Activated T-helper 1 cell treated with anti-CD3 and anti-CD28 coated beads, Interleukin-2, amount 50 U/mL, for 16 hours (primary cell): ENCODE data around the gene ANXA6.

ENCODE experiments used
- DNase-seq, 2 donors: peaks; one replicate each; pipeline ENCODE4 v3.0.0-alpha.2; 2020; ENCODE audit warnings: low read depth in 1 of 2, low spot score in 1 of 2

The ANXA6 gene

GRCh38 chr5:151106043-151106442, 51.5 kb downstream of the ANXA6 start:
- no peak for DNase-seq

GRCh38 chr5:151105561-151105960, 52.0 kb downstream of the ANXA6 start:
- no peak for DNase-seq

- no peak for DNase-seq
Observed at GRCh38 chr5:151104795-151105194, 52.8 kb downstream of the ANXA6 start.

DNA sequence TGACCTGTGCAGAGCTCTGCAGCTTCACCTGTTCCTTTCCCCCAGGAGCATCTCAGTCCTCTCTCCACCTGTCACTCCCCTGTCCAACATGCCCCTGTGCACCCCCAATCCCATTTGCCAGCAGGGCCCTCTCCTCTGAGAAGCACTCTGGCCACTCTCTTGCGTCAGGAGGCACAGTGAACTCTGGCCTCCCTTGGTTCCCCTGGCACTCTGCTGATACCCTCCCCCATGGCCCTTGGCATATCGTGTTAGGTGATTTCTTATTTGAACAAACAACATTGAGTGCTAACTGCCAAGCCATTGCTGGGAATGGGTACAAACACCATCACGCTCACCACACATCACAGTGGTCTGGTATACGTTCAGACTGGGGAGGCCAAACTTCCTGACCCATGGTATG, 55.8 kb downstream of the ANXA6 start:
- no peak for DNase-seq

DNA sequence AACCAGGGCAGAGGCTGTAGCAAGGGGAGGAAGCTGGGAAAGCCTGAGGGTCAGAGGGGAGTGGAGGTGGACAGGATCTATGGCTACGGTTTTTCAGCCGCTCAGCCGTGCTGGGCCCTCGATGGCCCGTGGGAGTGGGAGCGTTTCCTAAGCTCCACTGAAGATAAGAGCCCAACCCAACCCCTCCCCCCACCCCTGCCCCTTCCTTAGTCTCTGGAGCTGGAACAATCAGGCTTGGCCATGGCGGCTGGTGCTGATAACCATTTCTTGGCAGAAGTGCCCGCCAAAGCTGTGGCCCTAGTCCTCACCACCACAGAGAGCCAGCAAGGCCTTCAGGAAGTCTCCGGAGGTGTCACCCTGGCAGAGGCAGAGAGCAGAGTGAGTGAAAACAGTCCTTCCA, 56.4 kb downstream of the ANXA6 start:
- DNase-seq = no peak

- no peak for DNase-seq
Observed at GRCh38 chr5:151100681-151101080, 56.9 kb downstream of the ANXA6 start.

GRCh38 chr5:151098768-151099121, 58.8 kb downstream of the ANXA6 start:
- no peak for DNase-seq

GRCh38 chr5:151097820-151098767, 59.5 kb downstream of the ANXA6 start:
- DNase-seq = no peak

DNA sequence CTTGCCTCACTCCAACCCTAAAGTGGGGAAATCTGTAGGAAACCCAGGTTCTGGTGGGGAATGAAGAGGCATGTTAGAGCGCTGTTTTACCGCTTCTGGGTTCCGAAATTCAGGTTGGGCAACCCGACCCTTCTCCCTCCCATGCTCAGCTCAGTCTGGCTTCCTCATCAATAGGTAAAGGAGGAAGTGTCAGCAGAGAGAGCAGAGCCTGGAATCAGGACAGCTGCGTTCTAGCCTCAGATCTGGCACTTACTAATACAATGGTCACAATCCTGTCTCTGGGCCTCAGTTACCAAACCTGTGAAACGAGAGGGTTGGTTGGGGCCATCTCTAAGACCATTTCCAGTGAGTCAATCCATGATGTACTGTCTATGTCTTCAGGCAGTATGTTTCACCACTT, 60.5 kb downstream of the ANXA6 start:
- DNase-seq = no peak

DNA sequence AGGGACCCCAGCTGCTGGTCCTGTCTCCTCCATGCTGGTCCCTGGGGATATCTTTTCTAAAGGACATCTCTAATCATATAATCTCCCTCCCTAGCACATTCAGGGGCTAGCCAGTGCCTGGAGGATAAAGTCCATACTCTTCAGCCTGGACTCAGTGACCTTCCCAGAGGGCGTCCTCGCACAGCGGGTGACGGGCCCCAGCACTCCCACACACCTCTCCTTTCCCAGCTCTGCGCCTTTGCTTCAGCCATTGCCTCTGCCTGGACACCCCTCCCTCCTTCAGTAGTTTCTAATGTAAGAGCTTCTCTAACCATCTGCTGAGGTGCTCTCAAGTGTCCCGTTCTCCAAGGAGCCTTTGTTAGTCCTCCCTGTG, 61.6 kb downstream of the ANXA6 start:
- DNase-seq = no peak

DNA sequence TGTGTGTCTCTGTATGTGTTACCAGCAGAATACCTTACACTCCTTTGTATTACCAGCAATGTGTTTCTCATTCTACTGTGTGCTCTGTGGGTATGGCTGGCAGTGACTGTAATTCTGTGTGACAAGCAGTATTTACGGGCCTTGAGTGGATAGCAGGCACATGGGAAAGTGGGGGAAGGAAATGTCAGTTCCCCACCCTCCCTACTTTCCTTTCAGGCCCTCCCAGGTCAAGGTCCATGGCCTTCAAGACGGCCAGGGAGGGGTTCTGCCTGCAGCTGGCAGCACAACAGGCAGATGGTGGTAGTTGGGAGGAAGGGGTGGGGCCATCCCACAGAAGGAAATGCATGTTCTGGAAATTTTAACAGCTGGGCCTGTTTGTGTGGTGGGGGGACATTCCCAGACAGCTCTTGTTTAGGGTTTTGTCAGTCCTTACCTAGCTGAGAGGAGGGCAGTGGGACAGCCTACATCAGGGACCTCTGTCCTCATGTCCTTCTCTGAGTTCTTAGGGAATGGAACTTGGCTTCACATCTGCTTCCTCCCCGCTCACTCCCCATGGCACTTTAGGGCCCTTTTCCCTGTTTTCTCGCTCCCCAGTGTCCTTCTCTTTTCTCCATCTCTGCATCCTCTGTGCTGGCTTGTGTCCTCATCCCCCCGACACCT, 62.1 kb downstream of the ANXA6 start:
- no peak for DNase-seq

DNA sequence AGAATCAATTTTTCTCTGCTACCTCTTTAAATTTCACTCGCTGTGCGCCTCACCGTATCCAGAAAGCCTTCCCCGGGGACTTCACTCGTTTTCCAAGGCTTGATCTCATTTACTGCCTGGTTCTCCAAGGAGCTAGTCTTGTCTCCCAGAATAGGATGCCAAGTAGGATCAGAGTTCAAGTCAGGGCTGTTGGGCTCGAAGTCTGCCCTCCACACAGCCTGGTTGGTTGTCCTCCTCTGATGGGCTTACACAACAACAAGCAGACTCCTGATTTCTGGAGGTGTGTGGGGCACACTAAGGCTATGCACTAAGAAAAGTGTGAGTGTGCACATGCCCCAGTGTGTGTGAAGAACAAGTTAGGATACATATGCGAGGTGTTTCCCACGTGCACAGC, 62.7 kb downstream of the ANXA6 start:
- no peak for DNase-seq

DNA sequence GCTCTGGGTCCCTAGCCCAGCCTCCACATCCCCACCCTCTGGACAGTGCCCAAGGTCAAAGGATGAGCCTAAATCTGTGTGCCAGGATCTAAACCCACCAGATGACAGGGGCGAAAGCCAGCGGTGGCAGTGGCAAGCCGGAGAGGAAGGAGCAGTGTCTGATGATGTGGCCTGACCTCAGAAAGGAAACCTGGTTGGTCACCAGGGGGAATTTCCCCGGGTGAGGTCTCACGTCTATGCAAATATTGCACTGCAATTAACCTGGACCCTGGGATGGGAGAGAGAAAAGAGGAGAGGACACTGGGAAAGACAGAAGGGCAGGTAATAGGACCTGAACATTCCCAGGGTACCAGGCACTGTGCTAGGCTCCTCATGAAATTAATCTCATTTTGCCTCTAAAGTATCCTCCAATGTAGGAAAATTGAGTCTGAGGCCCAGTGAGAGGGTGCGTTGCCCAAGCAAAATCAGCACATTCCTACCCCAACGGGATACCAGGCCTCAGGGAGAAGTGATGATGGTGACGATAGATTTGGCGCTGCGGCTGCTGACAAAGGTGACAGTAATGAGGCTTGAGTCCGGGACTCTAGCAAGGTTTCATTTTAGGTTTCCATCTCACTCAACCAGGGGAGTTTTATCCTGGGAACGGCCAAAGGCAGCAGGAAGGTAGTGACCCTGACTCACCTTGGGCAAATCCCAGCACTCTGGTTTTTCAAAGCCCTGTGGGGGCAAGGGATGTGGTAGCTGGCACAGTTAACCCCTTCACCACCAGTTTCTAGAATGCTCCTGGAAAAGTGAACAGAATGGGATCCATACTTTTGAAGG, 63.3 kb downstream of the ANXA6 start:
- DNase-seq = no peak

- no peak for DNase-seq
Observed at GRCh38 chr5:151093476-151093889, 64.1 kb downstream of the ANXA6 start.

- no peak for DNase-seq
Observed at GRCh38 chr5:151092762-151093161, 64.8 kb downstream of the ANXA6 start.

- DNase-seq = no peak
Observed at GRCh38 chr5:151089726-151090125, 67.9 kb downstream of the ANXA6 start.

DNA sequence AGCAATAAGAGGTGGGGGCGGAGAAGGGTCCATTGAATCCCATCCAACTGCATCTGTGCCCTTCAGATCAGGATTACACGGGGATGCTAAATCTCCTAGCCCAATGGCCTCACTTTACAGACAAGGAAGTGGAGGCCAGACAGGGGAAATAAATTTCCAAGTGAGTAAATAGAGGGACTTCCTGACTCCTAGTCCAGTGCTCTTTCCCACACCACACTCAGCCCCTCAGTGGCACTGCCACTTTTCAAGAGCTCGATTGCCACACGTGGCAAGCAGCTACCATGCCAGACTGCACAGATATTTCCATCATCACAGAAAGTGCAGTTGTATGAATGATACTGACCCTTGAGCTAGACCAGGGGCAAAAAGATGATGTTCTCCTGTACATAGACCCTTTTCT, 68.6 kb downstream of the ANXA6 start:
- DNase-seq = no peak

GRCh38 chr5:151087486-151087885, 70.1 kb downstream of the ANXA6 start:
- DNase-seq = no peak

GRCh38 chr5:151086905-151087360, 70.6 kb downstream of the ANXA6 start:
- DNase-seq = peak; percentile 48 to 61

DNA sequence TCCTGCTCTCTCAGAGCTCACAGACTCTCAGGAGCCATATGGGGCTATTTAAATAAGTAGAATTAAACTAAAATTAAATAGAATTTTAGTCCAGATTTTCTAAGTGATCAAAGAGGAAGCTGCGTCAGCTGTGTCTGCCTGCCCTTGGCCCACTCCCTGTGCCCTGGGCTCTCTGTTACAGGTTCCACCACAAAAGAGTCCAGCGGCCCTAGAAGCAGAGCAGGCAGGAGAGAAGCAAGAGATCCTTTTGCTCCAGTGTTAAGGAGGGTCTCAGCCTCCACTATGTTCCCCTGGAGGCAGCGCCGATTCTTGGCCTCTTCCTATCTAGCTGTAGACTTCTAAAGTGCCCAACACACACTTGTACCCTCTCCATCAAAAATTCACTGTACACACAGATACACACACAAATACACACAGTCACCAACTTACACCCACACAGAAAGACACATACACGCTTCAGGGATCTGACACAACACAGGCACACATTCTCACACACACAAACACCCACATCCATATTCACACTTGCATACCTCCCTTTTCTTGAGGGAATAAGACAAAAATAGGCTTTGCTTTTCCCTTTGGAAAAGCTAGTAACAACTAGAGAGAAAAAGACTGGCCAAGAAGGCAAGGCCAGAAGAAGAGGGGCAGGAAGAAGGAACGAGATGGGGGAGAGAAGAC, 71.2 kb downstream of the ANXA6 start:
- no peak for DNase-seq

GRCh38 chr5:151085517-151086041, 72.0 kb downstream of the ANXA6 start:
- peak in 1 of 2 donors; percentile 40 for DNase-seq
